K562 (cell line): Measurements from ENCODE around the gene TULP3. TPM values are rescaled to one million over a fixed set of nuclear protein-coding genes. Genes with fewer than 3 reads are reported as not detected.

ENCODE experiments used
- CBFA2T2 ChIP-seq: fragments of 450-650 bp; conservative IDR thresholded peaks from 2 replicates; pipeline ENCODE4 v1.6.1; 2017; ENCODE audit warnings: mild to moderate bottlenecking
- CREB1 ChIP-seq, 2 experiments: sonication (generic) in 1 of 2; formaldehyde crosslinking in 1 of 2; IDR thresholded peaks; 2 replicates each; pipeline versions ENCODE4 v1.6.1 to v1.8.0; 2012 to 2022; ENCODE audit warnings: inconsistent platforms in 1 of 2, mild to moderate bottlenecking in 1 of 2, missing genetic modification reagents in 1 of 2, moderate library complexity in 1 of 2
- HOXB6 ChIP-seq: fragments of 250-450 bp; sonication (Bioruptor Pico); IDR thresholded peaks from 2 replicates; pipeline ENCODE4 v1.5.1; 2022; ENCODE audit warnings: mild to moderate bottlenecking, borderline replicate concordance
- MAFF ChIP-seq: IDR thresholded peaks from 2 replicates; pipeline ENCODE4 v1.6.1; 2012; ENCODE audit warnings: low read length, improper control_type of control experiment
- MYC ChIP-seq, 2 experiments: fragments of 250-450 bp in 1 of 2; sonication (Bioruptor Pico) in 1 of 2; IDR thresholded peaks; 2 replicates each; pipeline versions ENCODE4 v1.5.1 to v1.6.1; 2012 to 2021; ENCODE audit warnings: low read depth in 2 of 2, borderline replicate concordance in 1 of 2, improper control_type of control experiment in 1 of 2, low read length in 1 of 2, mild to moderate bottlenecking in 1 of 2, moderate library complexity in 1 of 2
- NFRKB ChIP-seq: fragments of 450-650 bp; IDR thresholded peaks from 2 replicates; pipeline ENCODE4 v1.6.1; 2016; ENCODE audit warnings: low read depth
- POLR3G ChIP-seq: IDR thresholded peaks from 2 replicates; pipeline ENCODE4 v1.6.1; 2011; ENCODE audit not compliant: insufficient read length, insufficient replicate concordance; ENCODE audit errors: extremely low read depth
- RAD51 ChIP-seq: fragments of 450-650 bp; IDR thresholded peaks from 2 replicates; pipeline ENCODE4 v1.7.1; 2016; ENCODE audit warnings: low read depth, mild to moderate bottlenecking, borderline replicate concordance
- RB1 ChIP-seq: fragments of 450-650 bp; IDR thresholded peaks from 2 replicates; pipeline ENCODE4 v1.6.1; 2017; ENCODE audit warnings: low read depth, mild to moderate bottlenecking
- RFX7 ChIP-seq: fragments of 250-450 bp; sonication (Bioruptor Pico); IDR thresholded peaks from 2 replicates; pipeline ENCODE4 v1.5.1; 2021; ENCODE audit warnings: mild to moderate bottlenecking
- SIX5 ChIP-seq, 2 experiments: IDR thresholded peaks; 2 replicates each; pipeline ENCODE4 v1.6.1; 2011; ENCODE audit warnings: low read length in 2 of 2, borderline replicate concordance in 1 of 2, low read depth in 1 of 2, mild to moderate bottlenecking in 1 of 2, moderate library complexity in 1 of 2; ENCODE audit not compliant: insufficient read depth in 1 of 2
- TEAD1 ChIP-seq, 2 experiments: fragments of 450-650 bp in 1 of 2; sonication (generic) in 1 of 2; formaldehyde crosslinking; IDR thresholded peaks; 2 replicates each; pipeline versions ENCODE4 v1.4.0 to v1.8.0; 2020 to 2022; ENCODE audit warnings: mild to moderate bottlenecking in 2 of 2, missing genetic modification reagents in 1 of 2
- YY1 ChIP-seq, 3 experiments: IDR thresholded peaks; 2 replicates each; pipeline ENCODE4 v1.6.1; 2011; ENCODE audit warnings: low read length in 2 of 3, mild to moderate bottlenecking in 2 of 3, moderate library complexity in 2 of 3, borderline replicate concordance in 1 of 3, control low read depth in 1 of 3, low read depth in 1 of 3; ENCODE audit not compliant: insufficient read depth in 3 of 3, insufficient replicate concordance in 2 of 3, control insufficient read depth in 1 of 3, insufficient read length in 1 of 3; ENCODE audit errors: extremely low read depth in 1 of 3
- polyA plus RNA-seq, 8 experiments: library from polyadenylated mRNA; depleted of rRNA in 4 of 8; stranded (reverse) in 5 of 8; unstranded in 3 of 8; fragments of >200 nt; fragmentation: Nextera tagmentation in 2 of 8; fragmentation: Illumina TruSeq in 1 of 8; extraction: Ambion mirVana in 2 of 8; extraction: Trizol in 1 of 8; gene quantifications; 2 replicates each; pipeline versions ENCODE4 v1.2.1 to v1.2.3, GENCODE V29; 2011 to 2014; ENCODE audit warnings: inconsistent platforms in 1 of 8, missing spikeins in 1 of 8
- total RNA-seq, 7 experiments: library from RNA; depleted of rRNA in 6 of 7; stranded (reverse); fragments of >200 nt in 6 of 7; fragmentation: Illumina TruSeq in 2 of 7; extraction: Trizol in 2 of 7; gene quantifications; 2 replicates each; pipeline versions ENCODE4 v1.2.1 to v1.2.3, GENCODE V29; 2011 to 2021; ENCODE audit warnings: low replicate concordance in 1 of 7
- TF ChIP-seq, protein P1 (sequence below): sonication (generic); formaldehyde crosslinking; IDR thresholded peaks from 2 replicates; pipeline ENCODE4 v1.8.0; 2023; ENCODE audit warnings: mild to moderate bottlenecking, missing genetic modification reagents
- TF ChIP-seq, protein P2 (sequence below): sonication (generic); formaldehyde crosslinking; IDR thresholded peaks from 2 replicates; pipeline ENCODE4 v1.8.0; 2022; ENCODE audit warnings: mild to moderate bottlenecking, low read depth, missing genetic modification reagents

The TULP3 gene
- total and polyA plus RNA-seq, 9 of the 15 experiments (the other 6 are each of a cell fraction or from before 2014, with no cell fraction given) = 3.6 to 13.3 (median 7.3) TPM

DNA sequence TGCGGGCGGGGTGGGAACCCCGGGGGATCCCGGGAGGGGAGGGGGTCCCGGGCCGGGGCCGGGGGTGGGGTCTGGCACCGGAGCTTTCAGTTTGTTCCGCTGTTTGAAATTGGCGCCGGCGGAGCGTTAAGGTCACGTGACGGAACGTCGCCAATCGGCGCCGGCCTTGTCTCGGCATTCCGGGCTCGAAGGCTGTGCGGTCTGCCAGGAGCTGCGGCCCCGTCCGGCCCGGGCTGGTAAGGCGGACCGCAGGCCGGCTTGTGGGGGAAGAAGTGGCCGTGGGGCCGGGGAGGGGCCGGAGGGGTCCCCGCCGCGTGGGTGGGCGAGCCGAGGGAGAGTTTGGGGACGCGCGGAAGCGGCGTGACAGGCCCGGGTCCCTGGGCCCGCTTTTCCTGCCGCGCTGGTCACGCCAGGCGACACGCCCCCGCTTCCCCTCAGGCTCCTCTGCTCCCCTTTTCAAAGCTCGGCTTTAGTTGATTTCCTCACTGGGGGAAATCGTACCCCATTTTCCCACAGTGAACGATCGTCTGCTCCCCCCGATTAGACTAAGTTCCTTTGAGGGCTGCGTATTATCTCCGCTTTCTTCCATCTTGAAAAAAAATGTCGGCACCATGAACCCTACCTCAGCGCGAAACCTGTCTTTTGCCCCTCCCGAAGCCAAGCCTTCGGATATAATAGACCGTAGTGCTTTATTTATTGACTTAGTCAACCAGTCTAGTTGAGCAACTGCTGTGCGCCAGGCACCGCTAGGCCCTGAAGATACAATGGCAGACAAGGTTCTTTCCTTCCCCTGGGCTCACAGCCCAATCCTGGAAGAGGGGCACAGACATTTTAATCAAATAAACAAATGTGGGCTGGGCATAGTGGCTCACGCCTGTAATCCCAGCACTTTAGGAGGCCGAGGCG, 13.4 kb upstream of the TULP3 start, which contains the start of the genes FOXM1 and RHNO1 (continued):
- TF ChIP-seq TEAD1 (CRISPR knock-in tag; IDR thresholded peaks at IDR 0.05) = peak in 1 of 2 experiments; percentile 89; a peak in 1 of 4 replicates
- peak; percentile 83 for TF ChIP-seq CBFA2T2
- TF ChIP-seq, protein P1, sequence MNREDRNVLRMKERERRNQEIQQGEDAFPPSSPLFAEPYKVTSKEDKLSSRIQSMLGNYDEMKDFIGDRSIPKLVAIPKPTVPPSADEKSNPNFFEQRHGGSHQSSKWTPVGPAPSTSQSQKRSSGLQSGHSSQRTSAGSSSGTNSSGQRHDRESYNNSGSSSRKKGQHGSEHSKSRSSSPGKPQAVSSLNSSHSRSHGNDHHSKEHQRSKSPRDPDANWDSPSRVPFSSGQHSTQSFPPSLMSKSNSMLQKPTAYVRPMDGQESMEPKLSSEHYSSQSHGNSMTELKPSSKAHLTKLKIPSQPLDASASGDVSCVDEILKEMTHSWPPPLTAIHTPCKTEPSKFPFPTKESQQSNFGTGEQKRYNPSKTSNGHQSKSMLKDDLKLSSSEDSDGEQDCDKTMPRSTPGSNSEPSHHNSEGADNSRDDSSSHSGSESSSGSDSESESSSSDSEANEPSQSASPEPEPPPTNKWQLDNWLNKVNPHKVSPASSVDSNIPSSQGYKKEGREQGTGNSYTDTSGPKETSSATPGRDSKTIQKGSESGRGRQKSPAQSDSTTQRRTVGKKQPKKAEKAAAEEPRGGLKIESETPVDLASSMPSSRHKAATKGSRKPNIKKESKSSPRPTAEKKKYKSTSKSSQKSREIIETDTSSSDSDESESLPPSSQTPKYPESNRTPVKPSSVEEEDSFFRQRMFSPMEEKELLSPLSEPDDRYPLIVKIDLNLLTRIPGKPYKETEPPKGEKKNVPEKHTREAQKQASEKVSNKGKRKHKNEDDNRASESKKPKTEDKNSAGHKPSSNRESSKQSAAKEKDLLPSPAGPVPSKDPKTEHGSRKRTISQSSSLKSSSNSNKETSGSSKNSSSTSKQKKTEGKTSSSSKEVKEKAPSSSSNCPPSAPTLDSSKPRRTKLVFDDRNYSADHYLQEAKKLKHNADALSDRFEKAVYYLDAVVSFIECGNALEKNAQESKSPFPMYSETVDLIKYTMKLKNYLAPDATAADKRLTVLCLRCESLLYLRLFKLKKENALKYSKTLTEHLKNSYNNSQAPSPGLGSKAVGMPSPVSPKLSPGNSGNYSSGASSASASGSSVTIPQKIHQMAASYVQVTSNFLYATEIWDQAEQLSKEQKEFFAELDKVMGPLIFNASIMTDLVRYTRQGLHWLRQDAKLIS = peak; percentile 47; the same call in 1 of the 2 replicates
- TF ChIP-seq CREB1 (IDR thresholded peaks at IDR 0.05) = 0 out of 2 replicates have a peak, but pooled peaks have one; percentile 25
- TF ChIP-seq CREB1 (CRISPR knock-in tag; IDR thresholded peaks at IDR 0.05) = peak; percentile 39; the same call in 1 of the 2 replicates
- no peak for TF ChIP-seq MAFF
- TF ChIP-seq YY1 (IDR thresholded peaks at IDR 0.05; ENCODE audit: borderline replicate concordance in 1 of 3, control insufficient read depth in 1 of 3, extremely low read depth in 1 of 3, insufficient read depth in 3 of 3, insufficient read length in 1 of 3, insufficient replicate concordance in 2 of 3, low read depth in 1 of 3, low read length in 2 of 3) = peak in 2 of 3 experiments; percentile 65 to 81
- TF ChIP-seq, protein P2, sequence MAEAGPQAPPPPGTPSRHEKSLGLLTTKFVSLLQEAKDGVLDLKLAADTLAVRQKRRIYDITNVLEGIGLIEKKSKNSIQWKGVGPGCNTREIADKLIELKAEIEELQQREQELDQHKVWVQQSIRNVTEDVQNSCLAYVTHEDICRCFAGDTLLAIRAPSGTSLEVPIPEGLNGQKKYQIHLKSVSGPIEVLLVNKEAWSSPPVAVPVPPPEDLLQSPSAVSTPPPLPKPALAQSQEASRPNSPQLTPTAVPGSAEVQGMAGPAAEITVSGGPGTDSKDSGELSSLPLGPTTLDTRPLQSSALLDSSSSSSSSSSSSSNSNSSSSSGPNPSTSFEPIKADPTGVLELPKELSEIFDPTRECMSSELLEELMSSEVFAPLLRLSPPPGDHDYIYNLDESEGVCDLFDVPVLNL (CRISPR knock-in tag) = peak; percentile 98
- peak; percentile 46 for TF ChIP-seq RB1
- no peak for TF ChIP-seq RFX7
- TF ChIP-seq RAD51 = peak; percentile 96
- no peak for TF ChIP-seq POLR3G
- no peak for TF ChIP-seq SIX5 (IDR thresholded peaks at IDR 0.05; ENCODE audit: borderline replicate concordance in 1 of 2, insufficient read depth in 1 of 2, low read depth in 1 of 2, low read length in 2 of 2)
- TF ChIP-seq HOXB6 (CRISPR knock-in tag) = no peak
- TF ChIP-seq MYC (IDR thresholded peaks at IDR 0.05; ENCODE audit: low read depth, low read length) = 0 out of 2 replicates have a peak, but pooled peaks have one; percentile 45
- no peak for TF ChIP-seq MYC (CRISPR knock-in tag; IDR thresholded peaks at IDR 0.05; ENCODE audit: borderline replicate concordance, low read depth)
- peak; percentile 63; the same call in 1 of the 2 replicates for TF ChIP-seq NFRKB
